ENCODE measurements around the gene KRT85. TPM values are rescaled to one million over a fixed set of nuclear protein-coding genes. Genes with fewer than 3 reads are reported as not detected.

Gene KRT85
- total and polyA plus RNA-seq, 2 donors (not counting 1 experiment from before 2014, with no cell fraction given) = not detected

DNA sequence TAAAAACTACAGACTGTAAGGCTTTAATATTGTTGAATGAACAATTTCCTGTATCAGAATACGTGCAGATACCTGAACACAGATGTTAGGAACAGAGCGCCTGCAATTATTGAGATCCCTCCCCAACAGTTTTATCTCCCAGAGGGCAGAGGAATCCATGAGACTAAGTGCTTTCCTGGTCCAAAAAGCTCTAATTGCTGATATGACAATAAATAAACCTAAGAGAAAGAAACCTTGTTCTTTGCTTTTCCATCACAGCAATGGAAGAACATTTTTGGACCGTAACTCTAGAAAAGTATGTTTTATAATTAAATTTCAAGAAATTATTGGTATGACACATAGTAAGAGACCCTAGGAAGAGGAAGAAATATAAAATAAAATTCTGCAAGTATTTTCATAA is 33.1 kb downstream of the KRT85 start:
- CTCF ChIA-PET = interaction anchor here (1.0 kb wide), 1 partner anchor 15 kb away, joined by 3 read pairs; no protein-coding TSS in a partner anchor
- peaks cover 0 to 8% (median 0%) of the 10 kb centered on the region in 3 donors for H3K9me3 ChIP-seq (ENCODE audit: control extremely low read depth in 1 of 3, control insufficient read depth in 2 of 3, insufficient read depth in 1 of 3, low read length in 2 of 3)
- peaks cover 15% of the 10 kb centered on the region for H3K27me3 Mint-ChIP-seq

DNA sequence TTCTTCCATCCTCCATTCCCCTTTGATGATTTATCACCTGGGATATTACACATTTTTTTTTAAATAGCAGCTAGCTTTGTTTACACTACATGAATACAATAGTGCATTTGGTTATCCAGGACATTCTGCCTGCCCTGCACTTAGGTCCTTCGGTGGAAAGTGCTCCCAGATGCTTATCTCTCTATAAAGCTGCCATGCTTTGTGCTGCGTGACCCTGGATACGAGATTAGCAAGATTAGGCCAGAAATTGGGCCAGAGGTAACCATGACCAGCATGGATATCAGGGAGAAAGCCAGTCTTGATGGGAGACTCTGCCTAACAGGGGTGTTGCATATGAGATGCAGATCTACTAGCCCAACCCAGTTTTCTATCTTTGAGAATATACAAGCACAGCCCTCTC is 34.0 kb downstream of the KRT85 start:
- ChIA-PET POLR2A (no interaction called here), CTCF (no interaction called here)
- H3K27ac ChIP-seq (ENCODE audit: low read length in 2 of 2) = no peak overlapping the region
- no peak overlapping the region for H3K27ac Mint-ChIP-seq
- ATAC-seq (ENCODE audit: low read depth) (no peak), DNase-seq (no peak)
- intact Hi-C loops (cut with micrococcal nuclease) = no loop called here
- H3K4me3 ChIP-seq (ENCODE audit: control extremely low read depth in 1 of 5, extremely low read depth in 1 of 5, insufficient read depth in 1 of 5, low read depth in 2 of 5, low read length in 4 of 5) = no peak overlapping the region
- H3K9me3 Mint-ChIP-seq (ENCODE audit: insufficient read depth) = peaks cover 4% of the 10 kb centered on the region
- WGBS (ENCODE audit: insufficient coverage) = 63% methylated on average over 3 of the region's 3 CpGs
- H3K79me2 ChIP-seq (ENCODE audit: control insufficient read depth, insufficient read depth, low read length) = no peaks in the 10 kb centered on the region
- H2AFZ ChIP-seq (ENCODE audit: insufficient read depth, low read depth, low read length, poor library complexity, severe bottlenecking) = no peak overlapping the region
- H3K4me1 ChIP-seq (ENCODE audit: control insufficient read depth in 2 of 2, insufficient read depth in 2 of 2, low read length in 2 of 2) = no peaks in the 10 kb centered on the region
- H4K20me1 ChIP-seq (ENCODE audit: control insufficient read depth, insufficient read depth, low read length, poor library complexity, severe bottlenecking) = no peaks in the 10 kb centered on the region
- peaks cover 10% of the 10 kb centered on the region for H3K27me3 Mint-ChIP-seq
- no peaks in the 10 kb centered on the region for H3K4me1 Mint-ChIP-seq
- TF ChIP-seq, protein P1, sequence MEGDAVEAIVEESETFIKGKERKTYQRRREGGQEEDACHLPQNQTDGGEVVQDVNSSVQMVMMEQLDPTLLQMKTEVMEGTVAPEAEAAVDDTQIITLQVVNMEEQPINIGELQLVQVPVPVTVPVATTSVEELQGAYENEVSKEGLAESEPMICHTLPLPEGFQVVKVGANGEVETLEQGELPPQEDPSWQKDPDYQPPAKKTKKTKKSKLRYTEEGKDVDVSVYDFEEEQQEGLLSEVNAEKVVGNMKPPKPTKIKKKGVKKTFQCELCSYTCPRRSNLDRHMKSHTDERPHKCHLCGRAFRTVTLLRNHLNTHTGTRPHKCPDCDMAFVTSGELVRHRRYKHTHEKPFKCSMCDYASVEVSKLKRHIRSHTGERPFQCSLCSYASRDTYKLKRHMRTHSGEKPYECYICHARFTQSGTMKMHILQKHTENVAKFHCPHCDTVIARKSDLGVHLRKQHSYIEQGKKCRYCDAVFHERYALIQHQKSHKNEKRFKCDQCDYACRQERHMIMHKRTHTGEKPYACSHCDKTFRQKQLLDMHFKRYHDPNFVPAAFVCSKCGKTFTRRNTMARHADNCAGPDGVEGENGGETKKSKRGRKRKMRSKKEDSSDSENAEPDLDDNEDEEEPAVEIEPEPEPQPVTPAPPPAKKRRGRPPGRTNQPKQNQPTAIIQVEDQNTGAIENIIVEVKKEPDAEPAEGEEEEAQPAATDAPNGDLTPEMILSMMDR (IDR thresholded peaks at IDR 0.05) = no peak
- TF ChIP-seq EZH2 (IDR thresholded peaks at IDR 0.05; ENCODE audit: borderline replicate concordance, insufficient read depth, low read depth, low read length, poor library complexity, severe bottlenecking) = no peak
- peaks cover 0 to 8% (median 0%) of the 10 kb centered on the region in 3 donors for H3K9me3 ChIP-seq (ENCODE audit: control extremely low read depth in 1 of 3, control insufficient read depth in 2 of 3, insufficient read depth in 1 of 3, low read length in 2 of 3)
- H3K4me3 Mint-ChIP-seq = no peak overlapping the region
- no peaks in the 10 kb centered on the region for H3K36me3 ChIP-seq (replicated peaks in 1 of 2; ENCODE audit: control extremely low read depth in 1 of 2, control insufficient read depth in 1 of 2, extremely low read depth in 1 of 2, insufficient read depth in 2 of 2, low read length in 1 of 2)
- H3K4me2 ChIP-seq (replicated peaks; ENCODE audit: low read depth, low read length, poor library complexity, severe bottlenecking) = no peak overlapping the region
- H3K9ac ChIP-seq (ENCODE audit: low read length) = no peak overlapping the region
- peaks cover 0 to 6% (median 1%) of the 10 kb centered on the region in 4 experiments for H3K27me3 ChIP-seq (replicated peaks in 1 of 4; ENCODE audit: control extremely low read depth in 1 of 4, control insufficient read depth in 3 of 4, insufficient read depth in 4 of 4, low read length in 3 of 4)

More for the DNA sequence above, 33.1 kb downstream of the KRT85 start:
- POLR2A ChIA-PET = no interaction called here
- Histone ChIP-seq H3K4me1 (ENCODE audit: control insufficient read depth in 2 of 2, insufficient read depth in 2 of 2, low read length in 2 of 2) (no peaks in the 10 kb centered on the region), H3K9ac (ENCODE audit: low read length) (no peak overlapping the region), H3K36me3 (replicated peaks in 1 of 2; ENCODE audit: control extremely low read depth in 1 of 2, control insufficient read depth in 1 of 2, extremely low read depth in 1 of 2, insufficient read depth in 2 of 2, low read length in 1 of 2) (no peaks in the 10 kb centered on the region), H4K20me1 (ENCODE audit: control insufficient read depth, insufficient read depth, low read length, poor library complexity, severe bottlenecking) (no peaks in the 10 kb centered on the region), H3K4me2 (replicated peaks; ENCODE audit: low read depth, low read length, poor library complexity, severe bottlenecking) (no peak overlapping the region), H3K27me3 (replicated peaks in 1 of 4; ENCODE audit: control extremely low read depth in 1 of 4, control insufficient read depth in 3 of 4, insufficient read depth in 4 of 4, low read length in 3 of 4) (peaks cover 0 to 6% (median 1%) of the 10 kb centered on the region in 4 experiments), H3K4me3 (ENCODE audit: control extremely low read depth in 1 of 5, extremely low read depth in 1 of 5, insufficient read depth in 1 of 5, low read depth in 2 of 5, low read length in 4 of 5) (no peak overlapping the region), H3K27ac (ENCODE audit: low read length in 2 of 2) (no peak overlapping the region), H3K79me2 (ENCODE audit: control insufficient read depth, insufficient read depth, low read length) (no peaks in the 10 kb centered on the region), H2AFZ (ENCODE audit: insufficient read depth, low read depth, low read length, poor library complexity, severe bottlenecking) (no peak overlapping the region)
- no CpG with 5 or more reads among the region's 3 CpGs for WGBS (ENCODE audit: insufficient coverage)
- DNase-seq = no peak
- H3K9me3 Mint-ChIP-seq (ENCODE audit: insufficient read depth) = peaks cover 4% of the 10 kb centered on the region
- no peaks in the 10 kb centered on the region for H3K4me1 Mint-ChIP-seq
- TF ChIP-seq, protein P1 (IDR thresholded peaks at IDR 0.05) = no peak
- no peak for TF ChIP-seq EZH2 (IDR thresholded peaks at IDR 0.05; ENCODE audit: borderline replicate concordance, insufficient read depth, low read depth, low read length, poor library complexity, severe bottlenecking)
- ATAC-seq (ENCODE audit: low read depth) = no peak
- intact Hi-C loops (cut with micrococcal nuclease) = no loop called here
- no peak overlapping the region for H3K27ac Mint-ChIP-seq
- no peak overlapping the region for H3K4me3 Mint-ChIP-seq

Data from B cell (primary cell).